GM10248 (cell line): Measurements from ENCODE around the gene RIPOR2.
A peak's percentile ranks its signal among the peaks of the same experiment; 100 is the strongest.

Source experiments
- CTCF ChIA-PET: fragments of 300-600 bp; sonication (Branson Sonifier 250); formaldehyde crosslinking; extraction: SDS; loops from one replicate; lab custom pipeline; 2021; ENCODE audit warnings: antibody characterized with exemption; lab: Yijun Ruan, JAX
- POLR2A ChIA-PET: fragments of 350-650 bp; sonication (Branson Sonifier 250); formaldehyde crosslinking; extraction: SDS; loops from one replicate; lab custom pipeline; 2020; ENCODE audit warnings: antibody characterized with exemption; lab: Yijun Ruan, JAX
- DNase-seq: peaks from one replicate; pipeline ENCODE4 v3.0.0; 2012; ENCODE audit errors: extremely low spot score
- TF ChIP-seq, protein P1 (sequence below): IDR thresholded peaks from 2 replicates; pipeline ENCODE4 v1.5.1; 2012; ENCODE audit warnings: mild to moderate bottlenecking, low read depth; ENCODE audit errors: extremely low read depth, missing control alignments, control extremely low read depth

RIPOR2 gene

DNA sequence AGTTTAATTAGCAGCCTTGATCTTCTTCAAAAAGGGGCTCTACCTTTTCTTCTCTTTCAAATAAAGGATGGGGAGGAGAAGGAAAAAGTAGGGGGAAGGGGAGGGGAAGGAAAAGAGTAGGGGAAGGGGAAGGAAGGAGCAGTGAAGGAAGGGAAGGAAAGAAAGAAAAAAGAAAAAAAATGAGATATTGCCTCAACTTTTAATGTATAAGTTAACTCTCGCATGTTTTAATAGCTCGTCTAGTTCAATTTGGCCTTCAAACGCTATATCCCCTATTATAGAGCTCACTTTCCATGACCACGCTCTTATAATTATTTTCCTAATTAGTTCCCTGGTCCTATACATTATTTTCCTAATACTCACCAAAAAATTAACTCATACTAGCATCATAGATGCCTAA, 11.9 kb upstream of the RIPOR2 start:
- no peak for DNase-seq
- ChIA-PET POLR2A (no interaction called here), CTCF (interaction anchor here (1.3 to 3.7 kb wide), 3 partner anchors 11 to 44 kb away, joined by 5 to 27 read pairs (median 23); partner anchors contain the start of gene RIPOR2)
- TF ChIP-seq, protein P1, sequence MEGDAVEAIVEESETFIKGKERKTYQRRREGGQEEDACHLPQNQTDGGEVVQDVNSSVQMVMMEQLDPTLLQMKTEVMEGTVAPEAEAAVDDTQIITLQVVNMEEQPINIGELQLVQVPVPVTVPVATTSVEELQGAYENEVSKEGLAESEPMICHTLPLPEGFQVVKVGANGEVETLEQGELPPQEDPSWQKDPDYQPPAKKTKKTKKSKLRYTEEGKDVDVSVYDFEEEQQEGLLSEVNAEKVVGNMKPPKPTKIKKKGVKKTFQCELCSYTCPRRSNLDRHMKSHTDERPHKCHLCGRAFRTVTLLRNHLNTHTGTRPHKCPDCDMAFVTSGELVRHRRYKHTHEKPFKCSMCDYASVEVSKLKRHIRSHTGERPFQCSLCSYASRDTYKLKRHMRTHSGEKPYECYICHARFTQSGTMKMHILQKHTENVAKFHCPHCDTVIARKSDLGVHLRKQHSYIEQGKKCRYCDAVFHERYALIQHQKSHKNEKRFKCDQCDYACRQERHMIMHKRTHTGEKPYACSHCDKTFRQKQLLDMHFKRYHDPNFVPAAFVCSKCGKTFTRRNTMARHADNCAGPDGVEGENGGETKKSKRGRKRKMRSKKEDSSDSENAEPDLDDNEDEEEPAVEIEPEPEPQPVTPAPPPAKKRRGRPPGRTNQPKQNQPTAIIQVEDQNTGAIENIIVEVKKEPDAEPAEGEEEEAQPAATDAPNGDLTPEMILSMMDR: no peak

DNA sequence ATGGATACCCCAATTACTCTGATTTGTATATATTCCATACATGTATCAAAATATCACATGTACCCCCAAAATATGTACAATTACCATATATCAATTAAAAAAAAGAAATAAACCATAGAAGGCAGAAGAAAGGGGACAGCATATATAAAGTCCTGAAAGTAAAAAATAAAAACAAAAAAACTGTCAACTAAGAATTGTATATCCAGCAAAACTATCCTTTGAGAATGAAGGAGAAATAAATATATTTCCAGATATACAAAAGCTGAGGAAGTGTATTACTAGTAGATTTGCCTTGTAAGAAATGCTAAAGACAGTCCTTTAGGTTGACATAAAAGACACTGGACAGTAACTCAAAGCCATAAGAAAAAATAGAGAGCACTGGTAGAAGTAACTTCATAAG, 9.3 kb upstream of the RIPOR2 start:
- no peak for DNase-seq
- TF ChIP-seq, protein P1: no peak
- CTCF ChIA-PET: interaction anchor here (3.1 kb wide), 1 partner anchor 11 kb away, joined by 26 read pairs; the partner anchor contains the start of gene RIPOR2
- POLR2A ChIA-PET: no interaction called here

DNA sequence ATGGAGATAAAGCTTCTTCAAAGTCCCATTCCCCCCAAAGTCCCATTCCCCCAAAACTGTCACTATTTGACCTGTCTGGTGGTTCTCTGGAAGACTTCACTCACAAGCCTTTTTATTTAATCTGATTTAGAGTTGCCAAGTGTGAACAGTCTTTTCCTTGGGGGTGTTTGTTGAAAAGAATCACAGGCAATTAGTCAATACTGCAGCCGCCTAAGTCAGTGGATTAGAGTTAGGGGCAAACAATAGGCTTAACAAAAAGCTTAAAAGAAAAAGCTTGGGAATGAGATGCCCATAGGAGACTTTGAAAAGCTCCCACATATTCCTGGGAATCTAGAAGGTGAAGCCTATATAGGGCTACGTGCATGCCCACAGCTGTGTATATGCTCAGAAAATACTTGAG, 8.0 kb upstream of the RIPOR2 start:
- no peak for DNase-seq
- TF ChIP-seq, protein P1: no peak
- POLR2A ChIA-PET: no interaction called here
- CTCF ChIA-PET: interaction anchor here (1.2 to 3.1 kb wide), 3 partner anchors 10 to 48 kb away, joined by 3 to 26 read pairs (median 5); partner anchors contain the start of gene RIPOR2

DNA sequence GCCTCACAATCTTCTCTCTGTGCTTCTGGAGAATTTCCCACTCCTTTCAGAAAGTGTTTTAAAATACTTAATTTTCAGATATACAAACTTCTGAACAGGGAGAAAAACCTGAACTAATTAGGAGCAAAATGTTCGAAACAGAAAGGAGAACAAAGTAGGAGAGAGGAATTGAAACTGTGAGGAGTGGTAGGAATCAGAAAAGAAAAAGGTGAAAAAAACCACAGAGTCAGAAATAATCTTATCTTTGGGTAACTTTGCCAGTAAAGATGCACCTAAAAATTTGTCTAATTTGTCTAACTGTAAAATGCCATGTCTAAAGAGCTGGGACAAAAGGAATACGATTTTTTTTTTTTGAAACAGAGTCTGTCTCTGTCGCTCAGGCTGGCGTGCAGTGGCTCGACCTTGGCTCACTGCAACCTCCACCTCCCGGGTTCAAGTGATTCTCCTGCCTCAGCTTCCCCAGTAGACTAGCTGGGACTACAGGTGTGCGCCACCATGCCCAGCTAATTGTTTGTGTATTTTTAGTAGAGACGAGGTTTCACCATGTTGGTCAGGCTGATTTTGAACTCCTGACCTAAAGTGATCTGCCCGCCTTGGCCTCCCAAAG, 4.7 kb upstream of the RIPOR2 start:
- TF ChIP-seq, protein P1: no peak
- POLR2A ChIA-PET: no interaction called here
- no peak for DNase-seq
- CTCF ChIA-PET: interaction anchor here (1.6 to 12.4 kb wide), 2 partner anchors 12 to 52 kb away, joined by 4 to 156 read pairs; no protein-coding TSS in a partner anchor

DNA sequence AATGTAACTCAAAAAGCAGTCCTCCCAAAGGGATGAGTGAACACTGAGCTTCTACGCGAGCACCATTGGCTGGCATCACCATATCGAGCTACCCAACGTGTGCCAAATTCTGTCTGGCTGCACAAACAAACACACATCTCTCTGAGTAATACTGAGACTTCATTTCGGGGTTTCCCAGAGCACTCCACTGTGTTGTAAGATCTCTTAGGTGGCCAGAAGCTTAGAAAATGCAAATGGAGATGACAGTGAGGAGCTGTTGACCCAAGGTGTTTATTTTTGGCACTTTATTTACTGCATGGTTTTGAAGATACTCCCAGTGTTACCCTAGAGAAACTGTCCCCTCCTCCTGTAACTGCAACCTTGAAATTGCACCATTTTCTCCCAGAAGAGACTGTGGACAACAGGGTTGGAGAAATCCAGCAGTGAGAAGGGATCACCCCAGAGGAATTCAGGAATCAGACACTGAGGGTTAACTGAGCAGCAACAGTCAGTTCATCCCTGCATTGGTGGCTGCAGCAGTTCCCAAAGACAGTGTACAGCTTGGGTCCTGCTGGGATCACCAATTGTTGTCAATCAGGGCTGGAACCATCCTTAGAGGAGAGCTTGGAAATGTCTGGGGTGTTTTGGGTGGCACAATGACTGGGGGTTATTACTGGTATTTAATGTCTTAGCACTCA, 1.0 kb upstream of the RIPOR2 start:
- TF ChIP-seq, protein P1: no peak
- ChIA-PET CTCF (interaction anchor here (1.2 to 12.4 kb wide), 14 partner anchors 11 to 134 kb away, joined by 3 to 156 read pairs (median 8); no protein-coding TSS in a partner anchor), POLR2A (no interaction called here)
- DNase-seq: peak; percentile 69

DNA sequence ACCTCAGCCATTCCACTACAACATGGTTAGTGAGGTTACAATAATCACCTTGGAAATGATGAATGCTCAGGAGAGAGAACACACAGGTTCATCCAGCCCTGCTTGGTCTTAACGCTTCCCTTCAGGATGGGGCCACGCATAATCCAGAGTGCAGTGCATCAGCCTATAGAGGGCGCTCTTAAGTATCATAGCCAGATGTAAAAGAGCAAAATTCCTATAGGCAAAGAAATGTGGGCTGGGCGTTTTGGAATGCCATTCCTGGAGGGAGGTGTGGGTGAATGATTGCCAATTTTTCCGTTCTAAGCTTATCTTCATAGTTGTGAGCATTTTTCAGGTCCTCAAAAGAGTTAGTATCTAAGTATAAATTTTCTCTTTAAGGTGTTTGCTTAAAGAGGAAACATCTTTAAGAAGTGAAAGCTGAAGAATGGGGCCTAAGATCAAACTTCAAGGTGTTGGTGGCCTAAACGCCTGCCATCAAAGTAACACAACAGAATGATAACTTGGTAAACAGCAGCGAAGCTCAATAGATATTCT, 1.8 kb downstream of the RIPOR2 start:
- TF ChIP-seq, protein P1: peak; percentile 88
- CTCF ChIA-PET: interaction anchor here (0.7 to 12.4 kb wide), 54 partner anchors 9 to 436 kb away, joined by 3 to 156 read pairs (median 6); no protein-coding TSS in a partner anchor
- DNase-seq: no peak
- POLR2A ChIA-PET: no interaction called here
